ENCODE results near the gene CYP1A2.
A peak's percentile ranks its signal among the peaks of the same experiment; 100 is the strongest.

Gene CYP1A2

DNA sequence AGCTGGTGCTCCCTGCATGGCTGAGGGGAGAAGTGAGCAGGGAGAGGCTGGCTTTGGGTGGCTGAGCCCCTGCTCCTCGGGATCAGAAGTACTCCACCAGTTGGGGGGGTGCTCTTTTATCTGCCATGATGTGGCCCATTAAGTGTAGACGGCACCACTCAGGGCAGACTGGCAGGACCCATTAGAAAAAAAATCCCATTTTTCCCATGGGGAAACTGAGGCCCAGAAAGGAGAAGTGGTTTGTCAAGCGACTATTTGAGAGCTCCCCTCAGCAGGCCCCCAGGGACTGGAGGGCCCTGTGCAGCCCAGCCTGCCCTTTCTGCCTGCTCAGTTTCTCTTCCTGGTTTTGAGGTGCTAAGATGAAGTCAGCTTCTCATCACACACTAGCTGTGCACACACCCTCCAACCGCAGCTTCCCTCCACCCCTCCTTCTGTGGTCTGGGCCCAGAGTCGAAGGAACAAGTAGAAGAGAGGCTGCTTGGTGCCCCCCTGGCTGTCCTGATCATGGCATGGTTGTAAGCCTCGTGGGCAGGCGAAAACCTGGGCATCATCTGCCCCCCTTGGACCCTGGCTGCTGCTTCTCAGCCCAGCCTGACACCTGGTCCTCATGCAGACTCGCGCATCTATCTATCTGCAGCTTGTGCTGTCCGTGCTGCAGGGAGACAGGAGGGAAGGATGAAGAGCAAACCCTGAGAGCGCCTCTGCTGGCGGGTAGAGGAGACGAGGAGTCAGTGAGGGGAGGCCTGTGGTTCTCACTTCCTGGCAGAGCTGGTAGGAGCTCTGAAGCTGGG is 38.8 kb downstream of the CYP1A2 start (continued):
- TF ChIP-seq ZNF585B (tag by site-specific recombination; IDR thresholded peaks at IDR 0.05) (no peak), ZBTB11 (tag by site-specific recombination; conservative IDR thresholded peaks at IDR 0.05; ENCODE audit: low read depth) (peak; percentile 54; the same call in 1 of the 2 replicates), ZNF560 (tag by site-specific recombination; IDR thresholded peaks at IDR 0.05; ENCODE audit: borderline replicate concordance) (no peak), OVOL3 (tag by site-specific recombination; IDR thresholded peaks at IDR 0.05) (no peak), ZNF311 (tag by site-specific recombination; IDR thresholded peaks at IDR 0.05; ENCODE audit: borderline replicate concordance) (no peak), ZNF155 (tag by site-specific recombination; IDR thresholded peaks at IDR 0.05) (no peak), SETDB1 (IDR thresholded peaks at IDR 0.05; ENCODE audit: insufficient read length, low read length) (no peak), YY2 (tag by site-specific recombination; IDR thresholded peaks at IDR 0.05) (no peak), ZNF660 (tag by site-specific recombination; IDR thresholded peaks at IDR 0.05) (peak; percentile 70), ZNF561 (tag by site-specific recombination; IDR thresholded peaks at IDR 0.05; ENCODE audit: borderline replicate concordance) (no peak), ZNF529 (tag by site-specific recombination; IDR thresholded peaks at IDR 0.05; ENCODE audit: insufficient replicate concordance) (no peak), REPIN1 (tag by site-specific recombination; IDR thresholded peaks at IDR 0.05; ENCODE audit: low read depth) (no peak), ZNF19 (tag by site-specific recombination; IDR thresholded peaks at IDR 0.05; ENCODE audit: low read depth) (no peak), ZNF843 (tag by site-specific recombination; IDR thresholded peaks at IDR 0.05) (no peak), BCL11B (tag by site-specific recombination; IDR thresholded peaks at IDR 0.05; ENCODE audit: low read depth) (no peak), ZNF488 (tag by site-specific recombination; IDR thresholded peaks at IDR 0.05) (no peak), ZNF624 (tag by site-specific recombination; IDR thresholded peaks at IDR 0.05) (no peak), ZNF112 (tag by site-specific recombination; IDR thresholded peaks at IDR 0.05) (no peak), GLIS1 (tag by site-specific recombination; IDR thresholded peaks at IDR 0.05) (peak; percentile 50; the same call in 1 of the 2 replicates), SP7 (tag by site-specific recombination; IDR thresholded peaks at IDR 0.05) (peak; percentile 74), GLI4 (tag by site-specific recombination; IDR thresholded peaks at IDR 0.05) (no peak), ZSCAN16 (tag by site-specific recombination; IDR thresholded peaks at IDR 0.05) (no peak), KLF10 (tag by site-specific recombination; IDR thresholded peaks at IDR 0.05) (peak; percentile 33), ZNF350 (tag by site-specific recombination; IDR thresholded peaks at IDR 0.05) (no peak), ZNF366 (tag by site-specific recombination; conservative IDR thresholded peaks at IDR 0.05) (peak; percentile 98), HOXC10 (CRISPR knock-in tag; IDR thresholded peaks at IDR 0.05) (no peak), ZNF426 (tag by site-specific recombination; IDR thresholded peaks at IDR 0.05) (no peak), KLF7 (tag by site-specific recombination; IDR thresholded peaks at IDR 0.05; ENCODE audit: borderline replicate concordance) (no peak), ZNF610 (tag by site-specific recombination; IDR thresholded peaks at IDR 0.05; ENCODE audit: borderline replicate concordance) (no peak)
- TF ChIP-seq, protein P1, sequence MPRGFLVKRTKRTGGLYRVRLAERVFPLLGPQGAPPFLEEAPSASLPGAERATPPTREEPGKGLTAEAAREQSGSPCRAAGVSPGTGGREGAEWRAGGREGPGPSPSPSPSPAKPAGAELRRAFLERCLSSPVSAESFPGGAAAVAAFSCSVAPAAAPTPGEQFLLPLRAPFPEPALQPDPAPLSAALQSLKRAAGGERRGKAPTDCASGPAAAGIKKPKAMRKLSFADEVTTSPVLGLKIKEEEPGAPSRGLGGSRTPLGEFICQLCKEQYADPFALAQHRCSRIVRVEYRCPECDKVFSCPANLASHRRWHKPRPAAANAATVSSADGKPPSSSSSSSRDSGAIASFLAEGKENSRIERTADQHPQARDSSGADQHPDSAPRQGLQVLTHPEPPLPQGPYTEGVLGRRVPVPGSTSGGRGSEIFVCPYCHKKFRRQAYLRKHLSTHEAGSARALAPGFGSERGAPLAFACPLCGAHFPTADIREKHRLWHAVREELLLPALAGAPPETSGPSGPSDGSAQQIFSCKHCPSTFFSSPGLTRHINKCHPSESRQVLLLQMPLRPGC (tag by site-specific recombination; IDR thresholded peaks at IDR 0.05): no peak
- TF ChIP-seq, protein P2, sequence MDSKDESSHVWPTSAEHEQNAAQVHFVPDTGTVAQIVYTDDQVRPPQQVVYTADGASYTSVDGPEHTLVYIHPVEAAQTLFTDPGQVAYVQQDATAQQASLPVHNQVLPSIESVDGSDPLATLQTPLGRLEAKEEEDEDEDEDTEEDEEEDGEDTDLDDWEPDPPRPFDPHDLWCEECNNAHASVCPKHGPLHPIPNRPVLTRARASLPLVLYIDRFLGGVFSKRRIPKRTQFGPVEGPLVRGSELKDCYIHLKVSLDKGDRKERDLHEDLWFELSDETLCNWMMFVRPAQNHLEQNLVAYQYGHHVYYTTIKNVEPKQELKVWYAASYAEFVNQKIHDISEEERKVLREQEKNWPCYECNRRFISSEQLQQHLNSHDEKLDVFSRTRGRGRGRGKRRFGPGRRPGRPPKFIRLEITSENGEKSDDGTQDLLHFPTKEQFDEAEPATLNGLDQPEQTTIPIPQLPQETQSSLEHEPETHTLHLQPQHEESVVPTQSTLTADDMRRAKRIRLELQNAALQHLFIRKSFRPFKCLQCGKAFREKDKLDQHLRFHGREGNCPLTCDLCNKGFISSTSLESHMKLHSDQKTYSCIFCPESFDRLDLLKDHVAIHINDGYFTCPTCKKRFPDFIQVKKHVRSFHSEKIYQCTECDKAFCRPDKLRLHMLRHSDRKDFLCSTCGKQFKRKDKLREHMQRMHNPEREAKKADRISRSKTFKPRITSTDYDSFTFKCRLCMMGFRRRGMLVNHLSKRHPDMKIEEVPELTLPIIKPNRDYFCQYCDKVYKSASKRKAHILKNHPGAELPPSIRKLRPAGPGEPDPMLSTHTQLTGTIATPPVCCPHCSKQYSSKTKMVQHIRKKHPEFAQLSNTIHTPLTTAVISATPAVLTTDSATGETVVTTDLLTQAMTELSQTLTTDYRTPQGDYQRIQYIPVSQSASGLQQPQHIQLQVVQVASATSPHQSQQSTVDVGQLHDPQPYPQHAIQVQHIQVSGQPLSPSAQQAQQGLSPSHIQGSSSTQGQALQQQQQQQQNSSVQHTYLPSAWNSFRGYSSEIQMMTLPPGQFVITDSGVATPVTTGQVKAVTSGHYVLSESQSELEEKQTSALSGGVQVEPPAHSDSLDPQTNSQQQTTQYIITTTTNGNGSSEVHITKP (tag by site-specific recombination; IDR thresholded peaks at IDR 0.05): peak; percentile 77

Measured in HEK293 (cell line).